NCI-H2107 treated with DMSO at 0.1 percent for 48 hours (cell line): ENCODE measurements around the gene DHRS7C.

Experiments
- DNase-seq: peaks from one replicate; lab custom pipeline; 2025; ENCODE audit not compliant: unreplicated experiment; lab: John Stamatoyannopoulos, UW

Gene DHRS7C

GRCh38 chr17:9790889-9791876 lies at the start of gene DHRS7C:
Gene DHRS7C, minus strand, starts transcription at chr17:9791592. Its CDS starts 308 bp downstream, at chr17:9791284.
- no peak for DNase-seq

- DNase-seq, result no peak
Observed at GRCh38 chr17:9839433-9839832, 48.0 kb upstream of the DHRS7C start.

DNA sequence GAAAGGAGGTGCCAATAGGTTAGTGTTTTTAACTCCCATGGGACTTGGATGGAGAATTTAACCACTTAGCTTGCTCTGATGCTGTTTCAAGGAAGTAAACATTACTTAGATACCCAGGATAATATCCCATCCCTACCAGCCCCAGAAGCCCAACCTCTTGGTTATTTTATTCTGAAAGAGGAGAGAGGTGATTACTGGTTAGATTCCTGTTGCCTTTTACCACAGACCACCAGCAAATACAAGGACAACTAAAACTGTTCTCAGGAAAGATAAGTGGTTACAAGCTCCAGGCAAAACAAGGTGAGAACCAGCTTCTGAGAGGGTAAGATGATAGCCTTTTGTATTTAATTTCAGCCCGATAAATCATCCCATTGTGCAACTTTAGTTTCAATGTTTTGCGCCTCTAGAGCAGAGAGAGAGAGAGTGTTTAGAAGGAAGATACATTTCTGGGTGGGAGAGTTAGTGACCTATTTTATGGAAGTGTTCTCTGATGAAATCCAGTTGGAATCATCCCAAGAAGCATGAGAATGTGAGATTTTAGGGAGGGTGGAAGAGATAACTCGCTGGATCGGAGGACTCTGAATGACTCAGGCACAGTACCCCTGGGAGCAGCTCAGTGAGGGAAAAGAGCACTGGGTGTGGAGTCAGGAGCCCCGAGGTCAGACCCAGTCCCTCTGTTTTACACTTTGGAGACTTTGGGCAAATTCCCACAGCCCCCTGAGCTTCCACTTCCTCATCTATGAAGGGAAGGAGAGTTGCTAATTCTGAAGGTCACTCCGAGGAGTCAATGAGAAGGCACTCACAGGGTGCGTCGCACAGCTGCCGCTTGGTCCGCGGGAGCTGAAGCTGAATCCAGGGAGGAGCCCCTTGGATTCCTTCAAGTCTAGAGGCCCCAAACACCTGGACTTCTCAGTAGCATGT lies 46.4 kb upstream of the DHRS7C start:
- DNase-seq, result no peak

GRCh38 chr17:9833922-9834321 lies 42.5 kb upstream of the DHRS7C start:
- no peak for DNase-seq

DNA sequence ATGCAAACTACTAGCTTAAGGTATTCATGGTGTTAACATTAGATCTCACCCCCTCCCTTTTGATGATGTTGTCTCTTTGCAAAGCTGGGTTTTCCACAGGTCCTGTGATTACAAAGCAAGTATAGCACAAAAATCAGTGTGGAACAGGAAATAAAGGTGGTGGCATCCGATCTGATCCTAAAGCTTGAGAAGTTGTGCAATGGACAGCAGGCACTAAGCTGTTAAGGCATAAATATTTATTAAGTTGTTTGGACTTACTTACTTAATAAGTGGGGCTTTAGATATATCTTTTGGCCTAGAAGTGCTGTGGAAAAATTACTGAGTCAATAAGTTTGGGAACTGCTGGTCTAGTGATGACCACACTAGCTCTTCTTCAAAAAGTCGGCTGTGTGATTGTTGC lies 39.3 kb upstream of the DHRS7C start:
- DNase-seq, result no peak

DNA sequence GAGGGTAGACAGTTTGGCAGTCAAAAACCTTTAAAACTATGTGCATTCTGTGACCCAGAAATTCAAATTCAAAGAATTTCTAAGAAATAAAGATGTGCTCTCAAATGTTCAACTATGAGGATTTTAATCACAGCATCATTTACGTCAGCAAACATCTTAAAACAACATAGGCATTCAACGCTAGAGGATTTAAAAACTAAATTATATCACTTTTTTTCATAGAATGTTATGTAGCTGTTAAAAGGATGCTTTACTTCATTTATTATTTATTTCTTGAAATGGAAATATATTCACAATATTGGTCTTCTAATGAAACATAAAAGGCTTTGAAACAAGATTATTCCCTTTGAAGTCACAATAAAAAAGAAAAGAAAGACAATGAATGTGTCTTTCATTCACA lies 38.0 kb upstream of the DHRS7C start:
- DNase-seq, result no peak

- no peak for DNase-seq
Observed at GRCh38 chr17:9828296-9829295, 37.2 kb upstream of the DHRS7C start.

DNA sequence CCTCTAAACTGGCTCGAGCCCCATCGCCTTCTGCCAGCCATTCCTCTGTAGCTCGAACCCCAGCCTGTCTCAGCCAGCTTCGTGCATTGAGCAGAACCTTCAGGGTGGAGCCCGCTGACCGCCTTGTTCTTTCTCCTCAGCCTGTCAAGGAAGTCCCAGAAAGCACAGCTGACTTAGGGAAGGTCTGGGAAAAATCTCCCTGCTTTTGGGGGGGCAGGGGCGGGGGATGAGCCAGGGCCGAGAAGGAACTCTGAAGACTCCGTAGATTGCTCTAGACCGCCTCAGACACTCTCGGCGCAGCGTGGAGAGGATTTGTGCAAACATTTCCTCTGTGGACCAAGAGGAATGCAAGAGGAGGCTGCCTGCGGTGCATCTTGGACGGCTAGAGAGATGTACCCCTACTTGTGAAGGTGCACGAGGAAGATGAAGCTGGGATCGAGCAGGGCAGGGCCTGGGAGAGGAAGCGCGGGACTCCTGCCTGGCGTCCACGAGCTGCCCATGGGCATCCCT lies 34.3 kb upstream of the DHRS7C start, which contains the start of gene GLP2R:
Gene GLP2R, plus strand, starts transcription at position 284 of the 510 bp plus-strand sequence. Its CDS starts 140 bp downstream, at position 424.
- DNase-seq, result no peak

DNA sequence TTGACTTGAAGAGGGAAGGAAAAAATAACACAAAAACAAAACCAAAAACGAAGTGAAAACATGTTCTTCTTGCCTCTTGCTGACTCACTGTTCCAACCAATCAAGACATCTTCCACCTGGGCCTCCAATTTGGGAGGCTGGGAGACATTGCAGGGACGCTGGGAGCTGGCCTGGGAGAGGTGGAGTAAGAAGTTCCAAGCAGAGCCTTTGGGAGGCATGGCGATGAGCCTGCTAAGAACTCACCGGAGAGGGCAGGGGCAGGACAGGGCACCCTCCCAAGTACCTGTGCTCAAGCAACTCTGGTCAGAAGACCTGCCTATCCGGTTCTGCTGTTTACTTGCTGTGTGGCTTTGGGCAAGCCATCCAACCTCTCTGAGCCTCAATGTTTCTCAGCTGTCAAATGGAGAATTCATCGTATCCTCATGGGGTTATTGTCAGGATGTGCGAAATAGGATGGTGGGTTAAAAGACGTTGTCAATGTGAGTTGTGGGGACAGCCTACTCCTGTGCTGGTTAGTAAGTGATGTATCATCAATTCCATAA lies 33.5 kb upstream of the DHRS7C start:
- no peak for DNase-seq

GRCh38 chr17:9824094-9824493 lies 32.7 kb upstream of the DHRS7C start:
- DNase-seq, result no peak

DNA sequence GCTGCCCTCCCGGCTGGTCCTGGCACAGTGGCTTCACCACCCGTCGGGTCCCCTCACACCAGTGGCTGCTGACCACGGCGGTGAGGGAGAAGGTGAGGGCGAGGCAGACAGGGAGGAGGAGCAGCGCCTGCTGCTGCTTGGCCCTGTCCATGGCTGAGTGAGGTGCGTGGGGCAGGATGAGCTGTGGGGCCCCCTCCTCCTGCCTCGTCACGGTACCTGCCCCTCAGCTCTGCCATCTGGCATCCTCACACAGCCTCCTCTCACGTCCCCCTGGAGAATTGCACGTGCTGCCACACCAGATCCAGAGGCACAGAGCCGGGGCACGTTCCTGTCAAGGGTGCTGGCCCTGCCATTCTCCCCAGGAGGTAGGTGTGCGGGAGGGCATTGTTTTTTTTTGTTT lies 30.5 kb upstream of the DHRS7C start, which contains the start of gene GSG1L2:
Gene GSG1L2, minus strand, starts transcription at position 159 of the 400 bp plus-strand sequence. Its CDS starts 8 bp downstream, at position 151.
- DNase-seq, result no peak

- DNase-seq, result no peak
Observed at GRCh38 chr17:9820448-9820847, 29.1 kb upstream of the DHRS7C start.

- no peak for DNase-seq
Observed at GRCh38 chr17:9818760-9819159, 27.4 kb upstream of the DHRS7C start.

DNA sequence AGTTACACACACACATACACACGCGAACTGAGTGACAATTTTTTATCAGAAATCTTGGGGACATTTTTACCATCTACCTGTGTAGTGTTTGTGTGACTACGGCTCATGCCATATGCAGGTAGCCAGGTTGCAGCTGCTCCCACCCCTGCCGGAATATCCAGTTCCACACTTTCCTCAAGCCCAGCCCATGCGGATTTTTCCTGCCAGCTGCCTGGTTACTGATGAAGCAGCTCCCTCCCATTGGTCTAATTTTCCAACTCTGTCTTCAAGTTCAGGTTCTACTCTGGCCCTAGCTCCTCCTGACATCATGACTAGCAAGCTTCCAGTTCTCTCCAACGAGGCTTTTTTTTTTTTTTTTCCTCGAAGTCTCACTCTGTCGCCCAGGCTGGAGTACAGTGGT lies 25.7 kb upstream of the DHRS7C start:
- DNase-seq, result no peak

DNA sequence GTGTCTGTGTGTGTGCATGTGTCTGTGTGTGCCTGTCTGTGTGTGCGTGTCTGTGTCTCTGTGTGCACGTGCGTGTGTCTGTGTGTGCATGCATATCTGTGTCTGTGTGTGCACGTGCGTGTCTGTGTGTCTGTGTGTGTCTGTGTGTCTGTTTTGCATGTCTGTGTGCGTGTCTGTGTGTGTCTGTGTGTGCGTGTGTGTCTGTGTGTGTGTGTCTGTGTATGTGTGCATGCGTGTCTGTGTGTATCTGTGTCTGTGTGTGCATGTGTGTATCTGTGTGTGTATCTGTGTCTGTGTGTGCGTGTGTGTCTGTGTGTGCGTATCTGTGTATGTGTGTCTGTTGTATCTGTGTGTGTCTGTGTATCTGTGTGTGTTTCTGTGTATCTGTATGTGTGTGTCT lies 25.1 kb upstream of the DHRS7C start:
- no peak for DNase-seq

DNA sequence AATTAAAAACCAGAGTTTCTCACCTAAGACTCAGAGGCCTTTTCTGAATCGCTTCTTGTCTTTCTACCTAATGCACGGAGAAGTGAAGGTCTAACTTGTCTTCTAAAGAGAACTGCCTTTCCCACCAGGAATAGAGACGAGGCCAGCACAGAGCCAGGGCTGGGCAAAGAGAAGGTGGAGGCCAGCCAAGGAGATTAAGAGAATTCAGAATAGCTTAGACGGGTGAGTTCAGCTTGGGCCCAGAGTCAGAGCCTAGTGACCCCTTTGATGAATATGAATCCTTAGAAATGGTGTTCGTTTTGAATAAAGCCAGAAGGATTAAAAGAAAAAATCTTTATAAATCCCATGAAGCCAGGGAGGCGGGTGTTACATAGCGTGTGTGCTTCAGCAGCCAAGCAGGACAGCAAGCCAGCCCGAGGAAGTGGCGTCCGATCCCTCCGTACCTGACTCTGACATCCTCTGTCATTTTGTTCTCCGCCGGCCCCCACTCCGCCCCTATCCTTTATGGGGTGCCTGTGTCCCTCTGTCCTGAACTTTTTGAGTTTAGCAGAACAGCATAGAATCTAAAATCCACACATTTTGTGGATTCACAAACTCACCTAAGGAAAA lies 23.0 kb upstream of the DHRS7C start:
- DNase-seq, result no peak

- DNase-seq, result no peak
Observed at GRCh38 chr17:9813166-9813565, 21.8 kb upstream of the DHRS7C start.

- DNase-seq, result no peak
Observed at GRCh38 chr17:9811537-9811936, 20.1 kb upstream of the DHRS7C start.

DNA sequence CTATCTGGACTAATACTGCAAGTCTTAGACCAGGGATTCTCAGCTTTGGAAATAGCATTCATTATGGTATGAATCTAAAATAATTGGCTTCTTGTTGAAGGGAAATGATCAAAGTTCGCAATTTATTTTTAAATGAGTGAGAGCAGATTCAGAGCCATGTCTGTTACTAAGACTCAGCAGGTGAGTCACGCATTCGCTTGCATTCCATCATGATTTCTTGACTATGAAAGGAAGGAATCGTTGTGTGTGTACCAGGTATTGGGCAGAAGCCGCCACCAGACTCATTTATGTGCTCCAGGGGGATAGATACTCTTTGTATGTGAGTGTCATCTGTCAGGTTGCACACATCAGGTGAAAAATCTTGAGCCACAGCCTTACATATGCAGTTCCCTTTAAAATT lies 19.7 kb upstream of the DHRS7C start:
- DNase-seq, result no peak
